ENCODE data around the gene UBAC1.
"Not testable (repeated sequence)": the region's sequence is repeated elsewhere in the genome, so short reads cannot be mapped to it uniquely, and the experiment has no call there.

The UBAC1 gene

DNA sequence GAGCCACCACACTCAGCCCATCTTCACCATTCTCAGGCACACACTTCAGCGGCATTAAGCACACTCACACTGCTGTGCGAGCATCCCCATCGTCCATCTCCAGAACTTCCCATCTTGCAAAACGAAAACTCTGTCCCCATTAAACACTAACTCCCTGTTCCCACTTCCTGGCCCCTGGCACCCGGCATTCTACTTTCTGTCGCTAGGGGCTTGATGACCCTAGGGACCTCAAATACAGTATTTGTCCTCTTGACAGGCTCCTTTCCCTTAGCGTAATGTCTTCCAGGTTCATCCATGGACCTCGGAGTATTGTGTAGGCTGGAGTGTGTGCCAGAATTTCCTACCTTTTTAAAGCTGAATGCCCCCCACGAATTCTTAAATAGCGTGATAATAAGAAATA lies 14.7 kb upstream of the UBAC1 start:
- DNase-seq = no peak

DNA sequence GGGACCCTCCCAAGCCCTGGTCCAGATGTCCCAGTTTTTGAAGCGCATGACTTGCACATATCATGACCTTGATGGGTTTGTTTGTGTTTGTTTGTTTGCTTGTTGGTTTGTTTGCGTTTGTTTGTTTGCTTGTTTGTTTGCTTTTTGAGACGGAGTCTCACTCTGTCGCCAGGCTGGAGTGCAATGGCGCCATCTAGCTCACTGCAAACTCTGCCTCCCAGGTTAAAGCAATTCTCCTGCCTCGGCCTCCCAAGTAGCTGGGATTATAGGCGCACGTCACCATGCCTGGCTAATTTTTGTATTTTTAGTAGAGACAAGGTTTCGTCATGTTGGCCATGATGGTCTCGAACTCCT lies 13.0 kb upstream of the UBAC1 start:
- no peak for DNase-seq

DNA sequence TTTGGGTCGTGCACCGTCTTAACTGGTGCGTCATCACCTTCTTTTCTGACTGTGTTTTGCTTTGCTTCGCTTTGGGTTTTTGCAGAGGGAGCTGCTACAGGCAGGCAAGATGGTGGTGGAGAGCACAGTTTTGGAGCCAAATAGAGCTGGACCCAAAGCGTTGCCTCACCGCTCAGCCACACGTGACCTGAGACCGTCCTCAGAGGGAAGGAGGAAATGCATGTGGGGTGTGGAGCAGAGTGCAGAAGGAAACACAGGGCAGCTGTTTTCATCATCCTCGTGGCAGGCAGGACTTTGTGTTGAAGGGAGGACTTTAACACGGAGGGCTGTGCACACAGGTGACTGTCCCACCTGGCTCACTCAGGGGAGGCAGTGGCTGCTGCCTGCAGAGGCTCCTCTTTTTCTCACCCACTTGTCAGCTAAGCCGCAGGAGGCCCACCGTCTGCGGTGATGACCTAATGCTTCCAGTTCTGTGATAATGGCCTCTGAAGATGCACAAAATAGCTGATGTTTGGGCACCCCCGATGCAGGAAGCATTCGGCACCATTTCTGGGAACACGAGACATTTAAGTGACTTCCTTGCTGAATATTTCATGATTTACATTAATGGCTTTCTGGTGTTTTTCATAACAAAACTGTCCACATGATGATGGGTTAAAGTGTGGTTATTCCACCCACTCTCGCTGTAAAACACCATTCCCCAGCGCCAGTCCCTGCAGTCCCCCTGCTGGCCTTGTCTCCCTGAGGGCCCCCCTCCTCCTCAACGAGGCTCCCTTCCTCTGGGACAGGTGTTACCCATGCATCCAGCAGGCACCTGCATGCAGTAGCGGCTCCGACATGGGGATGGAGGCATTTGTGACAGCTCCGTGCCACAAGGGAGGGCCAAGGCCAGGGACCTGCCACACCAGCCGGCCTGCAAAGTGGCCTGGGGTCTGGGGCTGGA lies 12.4 kb upstream of the UBAC1 start:
- peak; percentile 31 for DNase-seq

DNA sequence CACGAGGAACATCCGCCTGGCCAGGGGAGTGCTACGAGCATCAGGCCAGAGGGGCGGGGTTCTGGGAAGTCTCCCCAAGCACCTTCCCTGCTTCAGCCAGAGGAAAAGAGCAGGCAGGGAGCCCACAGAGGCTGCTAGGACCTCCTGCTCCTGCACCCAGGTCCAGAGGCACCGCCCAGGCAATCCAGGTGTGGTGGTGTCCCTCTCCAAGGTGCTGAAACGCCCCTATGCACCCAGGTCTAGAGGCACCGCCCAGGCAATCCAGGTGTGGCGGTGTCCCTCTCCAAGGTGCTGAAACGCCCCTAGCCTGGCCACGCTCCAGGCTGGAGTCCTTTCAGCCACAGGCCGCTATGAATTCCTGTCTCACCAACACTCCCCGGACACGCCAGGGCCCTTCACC lies 10.7 kb upstream of the UBAC1 start:
- DNase-seq = no peak

DNA sequence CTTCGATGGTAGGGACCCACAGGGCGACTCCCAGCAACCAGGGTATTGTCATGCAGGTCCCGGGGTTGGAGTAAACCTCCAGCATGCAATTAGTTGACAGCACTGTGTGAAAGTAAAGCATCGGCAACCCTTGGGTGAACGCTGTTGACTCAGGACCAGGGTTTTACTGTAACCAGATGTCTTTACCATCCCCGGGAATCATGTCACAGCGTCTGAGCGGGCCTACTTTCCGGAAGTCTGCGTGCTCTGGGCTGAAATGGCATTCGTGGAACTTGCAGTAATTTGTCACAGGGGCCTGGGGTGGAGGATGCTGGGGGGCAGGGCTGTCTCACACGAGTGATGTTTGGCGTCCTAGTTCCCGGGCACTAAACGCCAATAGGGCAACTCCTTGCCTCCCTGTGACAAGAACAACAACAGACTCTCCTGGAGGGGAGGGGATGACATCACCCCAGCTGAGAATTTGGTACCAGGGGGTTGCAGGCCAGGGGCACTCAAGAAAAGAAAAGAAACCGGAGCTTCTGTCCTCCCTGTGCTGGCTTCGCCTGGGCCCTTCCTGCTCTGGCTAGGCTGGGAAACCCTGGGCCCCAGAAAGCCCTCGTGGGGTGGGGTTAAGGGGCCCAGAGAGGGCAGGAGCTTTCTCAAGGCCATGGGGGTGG lies 10.1 kb upstream of the UBAC1 start:
- no peak for DNase-seq

DNA sequence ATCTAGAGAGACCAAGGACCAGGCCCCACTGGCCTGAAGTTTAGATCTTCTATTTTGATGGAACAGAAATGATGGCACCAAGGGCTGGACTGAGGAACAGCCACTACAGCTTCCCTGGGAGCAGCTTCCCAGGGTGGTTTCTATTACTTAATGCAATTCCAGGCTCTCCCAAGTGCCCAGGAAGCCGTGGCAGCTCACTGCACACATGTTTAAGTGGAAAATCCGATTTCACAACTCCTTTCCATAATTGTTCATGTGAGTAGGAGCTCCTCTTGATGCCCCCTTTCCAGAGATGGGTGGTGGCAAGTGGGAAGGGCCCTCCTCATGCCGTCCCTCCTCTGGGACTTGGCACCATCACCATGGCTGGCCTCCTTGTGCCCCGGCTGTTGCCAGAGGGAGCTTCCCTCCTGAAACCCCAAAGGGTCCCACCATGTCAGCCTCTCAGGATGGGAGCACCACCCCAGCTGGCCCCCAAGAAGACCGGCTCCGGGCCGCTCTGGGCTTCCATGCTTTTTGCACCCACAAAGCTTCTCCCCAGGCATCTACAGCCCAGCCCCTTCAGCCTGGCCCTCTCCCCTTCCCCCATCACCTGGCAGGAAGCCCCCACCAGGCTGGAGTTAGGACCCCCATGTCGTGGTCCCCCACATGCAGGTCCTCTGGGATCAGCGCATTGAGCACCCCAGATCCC lies 9.1 kb upstream of the UBAC1 start:
- no peak for DNase-seq

DNA sequence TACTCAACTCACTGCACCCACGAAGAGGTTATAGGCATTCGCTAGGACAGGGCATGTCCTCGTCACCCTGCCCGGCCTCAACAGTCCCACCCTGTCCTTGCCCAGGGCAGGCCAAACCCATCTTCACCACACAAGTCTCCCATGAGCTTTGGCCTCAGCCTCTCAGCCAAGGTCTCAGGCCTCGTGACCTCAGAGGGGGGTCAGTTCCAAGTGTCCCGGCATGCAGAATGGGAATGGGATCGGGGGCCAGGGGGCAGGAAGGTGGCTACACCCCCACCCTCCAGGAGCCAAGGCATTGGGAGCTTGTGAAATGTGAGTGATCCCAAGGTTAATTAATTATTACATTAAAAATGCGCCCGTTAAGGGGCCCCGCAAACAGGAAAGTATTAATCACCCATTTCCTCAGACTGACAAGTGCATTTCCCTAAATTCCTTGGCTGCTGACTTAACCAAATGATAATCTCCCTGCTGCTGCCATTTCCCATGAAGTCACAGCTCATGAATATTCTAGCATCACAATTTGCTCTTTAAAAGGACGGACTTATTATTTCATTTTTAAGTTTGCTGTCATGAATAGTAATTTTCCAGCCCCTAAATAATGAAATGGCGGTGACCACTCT lies 8.0 kb upstream of the UBAC1 start:
- DNase-seq = no peak

DNA sequence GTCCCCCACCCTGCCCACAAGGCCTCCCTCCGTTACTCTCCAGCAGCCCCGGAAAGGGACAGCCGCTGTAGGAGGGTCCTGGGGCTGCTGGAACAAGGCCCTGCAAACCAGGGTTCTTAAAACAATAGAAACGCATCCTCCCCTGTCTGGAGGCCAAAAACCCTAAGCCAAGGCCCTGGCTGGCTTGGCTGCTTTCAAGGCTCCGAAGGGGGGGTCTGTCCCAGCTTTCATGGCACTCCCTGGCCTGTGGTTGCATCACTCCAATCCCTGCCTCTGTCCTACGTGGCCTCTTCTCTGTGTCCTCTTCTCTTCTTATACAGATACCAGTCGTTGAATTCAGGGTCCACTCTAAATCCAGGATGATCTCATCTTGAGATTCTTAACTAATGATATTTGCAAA lies 7.4 kb upstream of the UBAC1 start:
- DNase-seq = no peak

DNA sequence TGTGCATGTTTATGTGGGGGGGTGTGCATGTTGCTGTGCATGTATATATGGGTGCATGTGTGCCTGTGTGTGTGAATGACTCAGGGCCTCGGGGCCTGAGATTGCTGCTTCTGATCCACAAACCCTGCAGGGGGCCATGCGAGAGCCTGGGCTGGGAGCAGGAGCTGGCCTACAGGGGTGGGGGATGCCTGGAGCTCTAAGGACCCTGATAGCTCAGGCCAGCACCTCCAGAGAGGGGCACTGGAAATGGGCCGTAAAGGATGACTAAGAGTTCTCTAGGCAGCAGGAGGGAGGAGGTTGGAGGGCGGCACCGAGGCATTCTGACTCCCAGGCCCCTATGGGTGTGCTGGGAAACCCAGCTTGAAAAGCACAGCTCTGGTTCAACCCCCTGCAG lies 6.9 kb upstream of the UBAC1 start:
- no peak for DNase-seq

DNA sequence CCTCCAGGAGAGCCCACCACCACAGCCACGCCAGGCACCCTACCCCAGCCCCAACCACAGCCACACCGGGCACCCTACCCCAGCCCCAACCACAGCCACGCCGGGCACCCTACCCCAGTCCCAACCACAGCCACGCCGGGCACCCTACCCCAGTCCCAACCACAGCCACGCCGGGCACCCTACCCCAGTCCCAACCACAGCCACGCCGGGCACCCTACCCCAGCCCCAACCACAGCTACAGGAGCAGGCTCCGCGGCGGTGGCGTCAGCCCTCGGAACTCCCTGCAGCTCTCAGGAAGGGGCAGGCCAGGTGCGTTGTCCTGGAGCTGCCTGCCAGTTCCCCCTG lies 5.7 kb upstream of the UBAC1 start:
- DNase-seq = not testable (repeated sequence)

DNA sequence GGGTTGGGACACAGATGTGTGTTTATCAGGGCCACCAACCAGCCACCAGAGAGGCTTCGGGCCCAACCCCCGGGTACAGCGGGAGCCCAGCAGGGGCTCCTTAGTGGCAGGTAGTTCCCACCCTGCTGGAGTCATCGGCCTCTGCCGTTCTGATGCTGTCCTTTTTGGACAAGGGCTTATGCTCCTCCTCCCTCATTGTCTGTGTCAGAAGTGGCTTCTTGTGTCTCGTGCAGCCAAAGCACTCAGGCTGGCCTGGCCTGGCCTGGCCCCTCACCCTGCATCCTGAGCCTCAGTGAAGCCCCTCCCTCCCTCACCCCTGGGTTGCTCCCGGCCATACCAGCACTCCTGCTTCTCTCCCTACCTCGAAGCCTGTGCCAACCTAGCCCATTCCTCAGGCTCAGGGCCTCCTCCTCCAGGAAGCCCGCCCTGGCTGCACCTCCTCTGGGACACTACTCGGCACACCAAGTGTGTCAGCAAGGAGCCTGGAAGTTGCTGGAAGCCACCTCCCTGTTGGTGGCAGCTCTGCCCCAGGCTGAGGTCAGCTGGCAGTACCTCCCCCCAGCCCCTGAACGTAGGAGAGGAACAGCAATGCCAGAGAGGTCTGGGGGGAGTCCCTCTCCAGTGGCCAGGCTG lies 4.1 kb upstream of the UBAC1 start:
- DNase-seq = no peak

DNA sequence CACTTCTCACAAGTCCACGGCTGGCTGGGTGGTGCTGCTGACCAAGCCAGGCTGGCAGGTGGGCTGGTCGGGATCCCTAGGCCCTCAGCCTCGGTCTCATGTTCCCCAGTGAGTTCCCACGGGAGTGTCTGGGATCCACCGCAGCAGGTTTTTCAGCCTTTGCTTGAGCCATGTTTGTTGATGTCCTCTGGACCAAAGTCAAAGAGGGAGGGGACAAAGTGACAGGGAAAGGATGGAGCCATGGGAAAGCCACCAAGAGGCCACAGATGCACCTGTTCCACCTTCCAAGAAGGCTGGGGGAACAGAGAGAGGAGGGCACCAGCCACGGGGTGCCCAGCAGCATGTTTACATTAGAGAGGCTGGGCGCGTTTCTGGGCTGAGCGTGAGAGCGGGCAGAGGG lies 2.8 kb upstream of the UBAC1 start:
- DNase-seq = no peak

DNA sequence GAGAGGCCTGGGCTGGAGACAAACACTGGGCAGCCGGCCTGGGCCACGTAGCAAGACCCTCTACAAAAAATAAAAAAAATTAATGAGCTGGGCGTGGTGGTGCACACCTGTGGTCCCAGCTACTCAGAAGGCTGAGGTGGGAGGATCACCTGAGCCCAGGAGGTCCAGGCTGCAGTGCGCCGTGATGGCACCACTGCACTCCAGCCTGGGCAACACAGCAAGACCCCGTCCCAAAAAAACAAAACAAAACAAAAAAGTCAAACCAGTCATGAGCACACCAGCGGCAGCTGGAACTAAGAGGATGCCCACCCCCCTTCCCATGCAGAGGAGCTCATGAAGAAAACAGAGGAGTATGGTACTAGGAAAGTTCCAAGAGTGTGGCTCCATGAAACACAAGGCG lies 2.2 kb upstream of the UBAC1 start:
- no peak for DNase-seq

DNA sequence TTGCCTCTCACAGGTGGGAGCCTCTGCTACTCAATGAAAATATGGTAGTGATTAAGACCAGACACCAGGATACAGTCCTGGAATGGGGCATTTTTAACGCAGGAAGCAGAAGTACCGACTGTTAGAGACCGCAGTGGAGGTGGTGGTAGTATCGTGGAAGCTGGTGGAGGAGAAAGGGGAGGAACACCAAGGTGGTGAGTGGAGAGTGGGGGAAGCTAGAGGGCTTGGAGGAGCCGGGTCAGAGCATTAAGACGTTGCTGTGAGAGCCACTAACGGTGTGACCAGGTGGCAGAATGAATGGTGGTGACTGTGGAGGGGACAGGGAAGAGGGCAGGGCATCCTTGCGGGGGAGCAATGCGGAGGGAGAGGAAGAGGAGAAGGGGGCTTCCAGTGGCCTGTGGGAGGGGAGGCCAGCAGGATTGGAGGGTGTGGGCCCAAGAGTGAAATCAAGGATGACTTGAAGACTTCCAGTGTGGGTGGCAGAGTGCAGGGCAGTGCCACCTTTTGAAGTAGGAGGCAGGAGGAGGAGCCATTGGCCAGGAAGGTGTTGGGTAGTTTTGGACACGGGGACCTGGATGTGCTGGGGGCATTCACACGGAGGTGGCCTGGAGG lies 1.6 kb upstream of the UBAC1 start:
- DNase-seq = no peak

DNA sequence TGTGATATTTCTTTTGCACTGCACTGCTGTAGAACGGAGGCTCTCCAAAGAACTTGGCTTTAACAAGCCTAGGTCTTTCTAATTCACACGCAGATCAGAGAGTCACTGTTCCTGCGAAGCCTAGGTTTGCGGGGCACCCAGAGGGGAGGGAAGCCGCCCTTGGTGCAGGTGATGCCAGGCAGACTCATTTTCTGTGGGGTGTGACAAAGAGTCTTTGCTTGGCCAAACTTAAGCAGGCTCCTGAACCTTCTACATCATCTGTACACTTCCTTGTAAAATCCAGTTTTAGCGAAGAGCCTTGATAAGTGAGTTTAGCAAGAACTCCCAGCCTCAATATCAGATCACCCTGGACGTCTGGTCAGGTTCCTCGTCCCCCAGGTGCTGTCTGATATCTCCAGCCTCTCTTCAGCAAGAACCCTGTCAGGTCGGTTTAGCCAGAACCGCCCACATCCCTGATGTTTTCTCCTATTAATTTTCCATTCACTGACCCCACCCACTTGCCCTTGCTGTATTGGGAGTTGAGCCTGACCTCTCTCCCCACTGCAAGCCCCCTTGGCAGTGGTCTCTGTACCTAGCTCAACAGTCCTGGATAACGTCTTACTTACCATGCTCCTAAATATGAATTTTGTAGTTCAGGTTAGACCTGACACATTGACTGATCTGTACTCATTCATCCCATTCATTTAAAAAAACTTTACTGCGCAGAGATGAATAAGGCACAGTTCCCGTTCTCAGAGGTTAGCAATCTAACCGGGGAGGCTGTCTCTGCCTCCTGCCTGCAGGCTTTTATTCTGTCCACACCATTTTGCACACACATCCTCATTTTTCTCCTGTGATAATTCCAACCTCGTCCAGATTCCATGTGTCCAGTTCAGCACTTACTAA lies 880 bp upstream of the UBAC1 start:
- DNase-seq = peak; percentile 35

DNA sequence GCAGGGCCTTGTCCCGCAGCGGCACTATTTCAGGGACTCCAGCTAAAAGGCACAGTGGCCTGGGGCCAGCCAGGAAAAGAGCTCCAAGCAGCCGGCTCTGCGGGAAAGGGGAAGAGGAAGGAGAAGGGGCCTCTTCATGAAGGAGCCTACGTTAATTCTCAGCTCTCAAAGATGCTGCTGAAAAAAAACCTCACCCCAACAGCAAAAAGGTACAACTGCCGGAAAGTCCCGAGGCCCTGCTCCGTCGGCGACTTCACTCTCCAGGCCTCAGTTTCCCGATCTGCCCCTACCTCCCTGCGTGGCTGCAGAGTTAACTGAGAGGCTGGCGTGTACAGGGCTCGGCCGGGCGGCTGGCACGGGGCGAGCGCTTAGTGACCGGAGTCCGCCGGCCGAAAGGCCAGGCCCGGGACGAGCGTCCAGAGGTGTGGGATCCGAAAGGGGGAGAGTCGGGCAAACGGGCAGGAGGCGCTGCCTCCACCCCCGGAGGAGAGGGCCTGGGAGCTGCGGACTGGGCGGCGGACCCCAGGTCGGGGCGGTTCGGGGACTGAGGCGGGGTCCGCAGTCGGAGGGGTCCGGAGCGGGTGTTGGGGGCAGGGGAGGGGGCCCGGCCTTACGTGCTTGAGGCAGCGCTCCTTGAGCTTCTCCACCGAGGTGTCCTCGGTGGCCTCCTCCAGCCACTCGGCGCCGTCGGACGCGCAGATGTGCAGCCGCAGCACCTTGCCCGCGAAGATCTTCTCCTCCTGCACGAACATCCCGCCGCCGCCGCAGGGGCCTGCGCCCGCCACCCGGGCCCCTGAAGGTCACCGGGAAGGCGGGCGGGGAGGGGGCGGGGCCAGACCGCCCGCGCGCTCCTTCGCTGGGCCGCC lies 529 bp downstream of the UBAC1 start:
- peak; percentile 28 for DNase-seq

DNA sequence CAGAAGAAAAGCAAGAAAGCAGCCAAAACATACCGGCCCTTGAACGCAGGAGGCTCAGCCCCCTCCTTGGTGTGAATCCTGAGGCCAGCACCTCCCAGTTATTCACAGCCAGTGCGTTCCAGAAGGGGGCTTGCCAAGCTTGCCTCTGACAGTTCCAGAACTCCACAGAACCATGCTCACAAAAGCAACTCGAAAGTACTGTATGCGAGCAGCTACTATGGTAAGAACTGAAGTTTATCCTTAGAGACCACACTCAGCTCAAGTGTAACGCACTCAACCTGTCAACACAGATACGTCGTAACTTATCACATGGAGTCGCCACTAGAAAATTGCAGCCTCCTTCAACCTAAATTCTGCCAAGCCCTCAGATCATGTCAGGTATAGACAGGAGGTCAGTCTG lies 1.4 kb downstream of the UBAC1 start:
- DNase-seq = no peak

DNA sequence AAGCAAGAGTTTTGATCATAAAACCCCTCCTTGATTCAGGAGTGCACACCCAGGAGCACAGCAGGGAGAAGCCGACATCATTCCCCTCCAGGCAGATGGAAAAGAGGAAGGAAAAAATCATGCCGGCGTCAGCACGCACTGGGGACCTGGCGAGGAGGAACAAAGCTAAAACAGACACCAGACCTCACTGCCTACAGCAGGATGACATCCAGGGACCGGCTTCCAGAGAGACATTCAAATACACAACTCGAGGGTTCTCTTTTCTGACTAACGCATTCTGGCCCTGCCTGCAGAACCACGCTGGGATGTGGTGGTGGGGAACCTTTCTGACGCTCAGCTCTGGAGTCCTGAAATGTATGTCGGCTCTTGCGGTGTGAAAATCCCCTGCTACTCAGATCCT lies 2.7 kb downstream of the UBAC1 start:
- no peak for DNase-seq

DNA sequence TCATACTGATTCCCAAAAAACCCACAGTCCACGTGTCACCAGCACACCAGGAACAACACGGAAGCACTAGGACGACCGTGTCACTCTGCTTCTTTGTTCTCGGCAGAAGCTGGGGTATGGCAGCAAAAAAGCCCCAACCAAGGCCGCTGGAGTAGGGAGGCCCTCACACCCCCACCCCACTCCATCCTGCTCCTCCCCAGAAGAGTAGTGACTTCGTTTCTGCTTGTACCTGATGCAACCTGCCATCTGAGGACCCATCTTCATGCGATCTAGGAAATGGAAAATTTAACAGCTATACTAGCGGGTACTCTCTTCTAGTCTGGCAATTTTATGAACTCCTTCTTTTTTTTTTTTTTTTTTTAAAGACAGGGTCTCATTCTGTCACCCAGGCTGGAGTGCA lies 3.7 kb downstream of the UBAC1 start:
- DNase-seq = no peak

DNA sequence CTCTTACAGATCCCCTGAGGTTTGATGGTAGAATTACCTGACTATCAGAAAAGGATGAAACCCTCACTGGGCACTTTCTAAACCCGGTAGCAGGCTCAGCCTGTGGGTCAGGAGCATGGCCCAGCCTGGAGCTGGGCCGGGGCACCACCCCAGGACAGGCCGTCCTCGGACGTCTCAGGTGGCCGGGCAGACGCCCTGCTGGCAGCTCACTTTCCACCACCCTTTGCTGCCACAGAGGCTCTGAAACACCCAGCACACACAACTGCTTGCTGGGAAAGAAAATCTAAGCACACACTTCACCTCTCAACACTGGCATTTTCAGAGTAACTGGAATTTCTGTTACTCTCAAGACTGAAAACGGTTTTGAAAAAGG lies 4.4 kb downstream of the UBAC1 start:
- no peak for DNase-seq

Data from NCI-H146 (cell line).